ENCODE results near the gene SLAMF6.

The SLAMF6 gene

DNA sequence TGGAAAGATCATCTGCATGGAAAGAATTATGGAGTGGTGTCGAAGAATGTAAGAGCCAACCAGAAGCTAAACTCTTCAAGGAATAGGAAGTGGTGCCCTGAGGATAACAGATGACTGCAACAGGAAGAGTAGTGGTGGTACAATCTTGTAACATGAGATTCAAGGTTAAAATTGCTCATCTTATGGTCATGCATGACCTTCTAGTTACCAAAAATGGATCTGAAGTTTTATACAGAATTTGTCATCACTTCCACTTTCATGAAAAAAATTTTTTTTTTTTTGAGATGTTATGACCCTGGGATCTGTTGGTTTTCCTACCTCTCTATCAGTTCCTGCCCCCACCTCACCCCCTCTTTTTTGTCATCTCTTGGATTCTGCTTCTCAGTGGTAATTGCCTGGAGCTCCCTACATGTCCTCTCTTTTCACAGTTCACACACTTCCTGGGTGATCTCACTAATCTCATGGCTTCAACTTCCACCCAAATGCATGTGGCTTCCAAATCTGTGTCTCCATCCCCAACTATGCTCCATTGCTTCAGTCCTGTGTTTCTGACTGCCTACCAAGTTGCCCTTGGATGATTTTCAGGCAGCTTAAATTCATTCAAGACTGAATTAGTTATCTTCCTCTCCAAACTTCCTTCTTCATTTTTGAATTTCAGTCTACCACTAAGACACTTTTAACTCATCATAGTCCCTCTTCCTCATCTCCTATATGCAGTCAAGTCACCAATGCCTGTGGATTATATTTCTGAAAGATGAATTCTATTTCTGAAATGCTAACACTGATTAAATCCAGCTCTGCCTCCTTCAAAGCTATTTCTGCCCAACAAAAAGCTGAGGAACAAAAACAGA is 48.4 kb downstream of the SLAMF6 start:
- no peaks in the 10 kb centered on the region for H4K20me1 ChIP-seq (ENCODE audit: low read depth, low read length)
- H3K4me2 ChIP-seq (ENCODE audit: low read depth, low read length, poor library complexity, severe bottlenecking) = peak overlapping the region; percentile 34
- no peaks in the 10 kb centered on the region for H3K79me2 ChIP-seq (ENCODE audit: insufficient read depth, low read length)
- H3K9me2 ChIP-seq (replicated peaks; ENCODE audit: insufficient read depth, low read length) = no peaks in the 10 kb centered on the region
- no peaks in the 10 kb centered on the region for H3F3A ChIP-seq (ENCODE audit: insufficient read depth)
- no peaks in the 10 kb centered on the region for H3K27me3 ChIP-seq (ENCODE audit: low read length)
- H3K9ac ChIP-seq (ENCODE audit: low read length) = no peak overlapping the region
- H2AFZ ChIP-seq (ENCODE audit: low read depth, low read length, severe bottlenecking) = peak overlapping the region; percentile 28
- TF ChIP-seq EZH2phosphoT487 (conservative IDR thresholded peaks at IDR 0.05; ENCODE audit: low read length) = no peak
- TF ChIP-seq, protein P1, sequence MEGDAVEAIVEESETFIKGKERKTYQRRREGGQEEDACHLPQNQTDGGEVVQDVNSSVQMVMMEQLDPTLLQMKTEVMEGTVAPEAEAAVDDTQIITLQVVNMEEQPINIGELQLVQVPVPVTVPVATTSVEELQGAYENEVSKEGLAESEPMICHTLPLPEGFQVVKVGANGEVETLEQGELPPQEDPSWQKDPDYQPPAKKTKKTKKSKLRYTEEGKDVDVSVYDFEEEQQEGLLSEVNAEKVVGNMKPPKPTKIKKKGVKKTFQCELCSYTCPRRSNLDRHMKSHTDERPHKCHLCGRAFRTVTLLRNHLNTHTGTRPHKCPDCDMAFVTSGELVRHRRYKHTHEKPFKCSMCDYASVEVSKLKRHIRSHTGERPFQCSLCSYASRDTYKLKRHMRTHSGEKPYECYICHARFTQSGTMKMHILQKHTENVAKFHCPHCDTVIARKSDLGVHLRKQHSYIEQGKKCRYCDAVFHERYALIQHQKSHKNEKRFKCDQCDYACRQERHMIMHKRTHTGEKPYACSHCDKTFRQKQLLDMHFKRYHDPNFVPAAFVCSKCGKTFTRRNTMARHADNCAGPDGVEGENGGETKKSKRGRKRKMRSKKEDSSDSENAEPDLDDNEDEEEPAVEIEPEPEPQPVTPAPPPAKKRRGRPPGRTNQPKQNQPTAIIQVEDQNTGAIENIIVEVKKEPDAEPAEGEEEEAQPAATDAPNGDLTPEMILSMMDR (IDR thresholded peaks at IDR 0.05; ENCODE audit: insufficient read depth, low read length, poor library complexity, severe bottlenecking) = no peak
- no peaks in the 10 kb centered on the region for H3K9me3 ChIP-seq (ENCODE audit: insufficient read depth, low read length)
- H3K27ac ChIP-seq (ENCODE audit: low read depth, low read length) = 0 out of 2 replicates have a peak overlapping the region, but pooled peaks have one; percentile 3
- peak overlapping the region; percentile 12 for H3K4me3 ChIP-seq (ENCODE audit: insufficient read depth, low read length, poor library complexity, severe bottlenecking)
- no peaks in the 10 kb centered on the region for H3K36me3 ChIP-seq (ENCODE audit: low read length)

DNA sequence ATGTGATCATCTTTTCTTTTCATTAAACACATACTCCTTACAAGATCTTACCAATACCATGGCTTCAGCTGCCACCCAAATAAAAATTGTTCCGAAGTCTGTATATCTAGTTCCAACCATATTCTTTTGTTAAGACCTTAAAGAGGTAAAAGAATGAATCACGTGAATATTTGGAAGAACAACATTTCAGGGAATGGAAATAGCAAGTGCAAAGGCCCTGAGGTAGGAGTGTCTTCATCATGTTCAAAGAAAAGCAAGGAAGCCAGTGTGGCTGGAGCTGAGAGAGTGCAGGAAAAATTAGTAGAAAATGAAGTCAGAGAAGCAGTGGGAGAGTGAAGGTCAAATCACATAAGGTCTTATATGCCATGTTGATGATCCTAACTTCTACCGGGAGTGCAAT is 50.9 kb downstream of the SLAMF6 start:
- H3K4me3 ChIP-seq (ENCODE audit: insufficient read depth, low read length, poor library complexity, severe bottlenecking) = no peak overlapping the region
- no peaks in the 10 kb centered on the region for H4K20me1 ChIP-seq (ENCODE audit: low read depth, low read length)
- H3K4me2 ChIP-seq (ENCODE audit: low read depth, low read length, poor library complexity, severe bottlenecking) = no peak overlapping the region
- no peak overlapping the region for H3K27ac ChIP-seq (ENCODE audit: low read depth, low read length)
- no peaks in the 10 kb centered on the region for H3K79me2 ChIP-seq (ENCODE audit: insufficient read depth, low read length)
- TF ChIP-seq EZH2phosphoT487 (conservative IDR thresholded peaks at IDR 0.05; ENCODE audit: low read length) = no peak
- TF ChIP-seq, protein P1 (IDR thresholded peaks at IDR 0.05; ENCODE audit: insufficient read depth, low read length, poor library complexity, severe bottlenecking) = no peak
- H3K27me3 ChIP-seq (ENCODE audit: low read length) = no peaks in the 10 kb centered on the region
- no peaks in the 10 kb centered on the region for H3K9me2 ChIP-seq (replicated peaks; ENCODE audit: insufficient read depth, low read length)
- H3K9me3 ChIP-seq (ENCODE audit: insufficient read depth, low read length) = no peaks in the 10 kb centered on the region
- no peak overlapping the region for H2AFZ ChIP-seq (ENCODE audit: low read depth, low read length, severe bottlenecking)
- no peak overlapping the region for H3K9ac ChIP-seq (ENCODE audit: low read length)
- H3K36me3 ChIP-seq (ENCODE audit: low read length) = no peaks in the 10 kb centered on the region
- no peaks in the 10 kb centered on the region for H3F3A ChIP-seq (ENCODE audit: insufficient read depth)

DNA sequence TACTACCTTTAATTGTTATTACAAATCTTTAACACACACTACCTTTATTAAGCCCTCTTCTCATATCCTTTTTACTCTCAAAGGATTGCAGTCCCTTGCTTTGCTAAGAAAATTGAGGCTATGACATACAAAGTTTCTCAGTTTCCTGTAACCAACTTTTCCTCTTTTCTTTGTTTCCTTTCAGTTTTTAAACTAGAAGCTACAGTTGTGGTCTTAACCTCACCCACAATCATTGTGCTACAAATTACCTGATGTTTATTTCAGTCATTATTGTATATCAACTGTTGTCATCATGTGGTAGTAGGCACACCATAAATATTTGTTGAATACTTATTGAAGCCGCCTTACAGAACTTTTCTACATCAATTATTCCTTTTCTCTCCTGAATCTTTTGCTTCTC is 51.8 kb downstream of the SLAMF6 start:
- no peaks in the 10 kb centered on the region for H3K27me3 ChIP-seq (ENCODE audit: low read length)
- no peaks in the 10 kb centered on the region for H3F3A ChIP-seq (ENCODE audit: insufficient read depth)
- no peak overlapping the region for H3K4me2 ChIP-seq (ENCODE audit: low read depth, low read length, poor library complexity, severe bottlenecking)
- no peak overlapping the region for H2AFZ ChIP-seq (ENCODE audit: low read depth, low read length, severe bottlenecking)
- H3K9me3 ChIP-seq (ENCODE audit: insufficient read depth, low read length) = no peaks in the 10 kb centered on the region
- no peaks in the 10 kb centered on the region for H3K79me2 ChIP-seq (ENCODE audit: insufficient read depth, low read length)
- no peak overlapping the region for H3K9ac ChIP-seq (ENCODE audit: low read length)
- no peak for TF ChIP-seq EZH2phosphoT487 (conservative IDR thresholded peaks at IDR 0.05; ENCODE audit: low read length)
- TF ChIP-seq, protein P1 (IDR thresholded peaks at IDR 0.05; ENCODE audit: insufficient read depth, low read length, poor library complexity, severe bottlenecking) = no peak
- no peaks in the 10 kb centered on the region for H3K9me2 ChIP-seq (replicated peaks; ENCODE audit: insufficient read depth, low read length)
- no peaks in the 10 kb centered on the region for H4K20me1 ChIP-seq (ENCODE audit: low read depth, low read length)
- H3K36me3 ChIP-seq (ENCODE audit: low read length) = no peaks in the 10 kb centered on the region
- H3K4me3 ChIP-seq (ENCODE audit: insufficient read depth, low read length, poor library complexity, severe bottlenecking) = no peak overlapping the region
- H3K27ac ChIP-seq (ENCODE audit: low read depth, low read length) = no peak overlapping the region
